Activated T-helper 1 cell treated with Interleukin-2 at 50 U/mL for 16 hours (primary cell): ENCODE results near the gene RFTN1.

ENCODE experiments used
- DNase-seq: peaks from one replicate; pipeline ENCODE4 v3.0.0-alpha.2; 2020; ENCODE audit warnings: low read depth

RFTN1 gene

GRCh38 chr3:16486201-16486600, 27.3 kb downstream of the RFTN1 start:
- DNase-seq, result no peak

DNA sequence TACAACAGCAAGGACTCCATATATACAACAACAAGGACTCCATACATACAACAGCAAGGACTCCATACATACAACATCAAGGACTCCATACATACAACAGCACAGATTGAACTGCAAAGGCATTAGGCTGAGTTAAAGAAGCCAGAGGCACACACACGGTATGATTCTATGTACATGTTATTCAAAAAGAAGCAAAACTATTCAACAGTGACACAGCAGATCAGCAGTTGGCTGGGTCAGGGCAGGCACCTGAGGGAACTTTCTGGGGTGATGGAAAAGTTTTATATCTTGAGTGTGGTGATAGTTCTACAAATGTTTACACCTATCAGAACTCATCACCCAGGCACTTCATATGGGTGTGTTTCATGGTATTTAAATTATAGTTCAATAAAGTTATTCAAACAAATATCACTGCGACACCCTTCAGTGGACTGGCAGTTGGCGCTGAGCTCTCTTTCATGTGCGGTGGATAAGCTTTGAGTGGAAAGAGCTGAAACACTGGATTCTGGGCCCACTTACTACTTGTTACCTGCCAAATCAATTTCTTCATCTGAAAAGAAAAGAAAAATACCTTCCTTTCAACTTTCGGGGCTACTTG, 28.0 kb downstream of the RFTN1 start:
- no peak for DNase-seq

- no peak for DNase-seq
These were observed 28.5 kb downstream of the RFTN1 start for GRCh38 chr3:16484984-16485383.

DNA sequence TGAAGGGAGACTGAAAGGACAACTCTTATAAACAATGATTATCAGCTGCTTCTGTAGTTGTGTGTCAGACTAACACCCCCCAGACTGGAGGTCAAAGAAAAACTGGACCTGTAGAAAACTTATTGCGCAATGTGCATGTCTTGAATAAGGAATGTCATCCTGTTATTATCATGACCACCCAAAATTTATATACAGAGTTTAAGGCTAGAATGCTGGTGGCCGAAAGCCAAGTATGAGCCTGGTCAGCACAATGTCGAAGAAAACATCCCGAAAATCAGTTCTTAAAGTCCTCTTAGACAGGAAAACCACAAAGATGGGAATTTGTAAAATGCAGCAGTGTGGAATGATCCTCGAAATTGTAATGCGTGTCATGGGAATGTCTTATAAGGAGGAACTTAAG, 29.3 kb downstream of the RFTN1 start:
- DNase-seq, result no peak

- no peak for DNase-seq
These were observed 30.5 kb downstream of the RFTN1 start for GRCh38 chr3:16482770-16483531.

GRCh38 chr3:16482194-16482769, 31.2 kb downstream of the RFTN1 start:
- DNase-seq, result no peak

DNA sequence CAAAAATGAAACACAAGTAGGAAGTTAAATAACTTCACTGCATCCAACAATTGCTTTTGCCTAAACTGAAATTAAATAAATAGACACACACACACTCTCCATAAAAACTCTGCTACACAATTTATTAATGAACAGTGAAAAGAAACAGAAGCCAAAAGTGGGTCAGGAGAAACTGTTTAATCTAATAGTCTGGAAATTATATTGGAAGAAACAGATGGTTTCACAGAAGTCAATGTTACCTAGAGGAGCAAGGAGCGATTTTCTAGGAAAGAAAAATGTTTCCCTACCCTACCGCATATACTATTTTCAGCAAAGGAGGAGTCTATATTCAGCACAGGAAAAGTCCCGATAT, 32.0 kb downstream of the RFTN1 start:
- DNase-seq, result no peak

GRCh38 chr3:16480861-16481545, 32.5 kb downstream of the RFTN1 start:
- DNase-seq, result no peak

- DNase-seq, result no peak
These were observed 35.0 kb downstream of the RFTN1 start for GRCh38 chr3:16478516-16478915.

DNA sequence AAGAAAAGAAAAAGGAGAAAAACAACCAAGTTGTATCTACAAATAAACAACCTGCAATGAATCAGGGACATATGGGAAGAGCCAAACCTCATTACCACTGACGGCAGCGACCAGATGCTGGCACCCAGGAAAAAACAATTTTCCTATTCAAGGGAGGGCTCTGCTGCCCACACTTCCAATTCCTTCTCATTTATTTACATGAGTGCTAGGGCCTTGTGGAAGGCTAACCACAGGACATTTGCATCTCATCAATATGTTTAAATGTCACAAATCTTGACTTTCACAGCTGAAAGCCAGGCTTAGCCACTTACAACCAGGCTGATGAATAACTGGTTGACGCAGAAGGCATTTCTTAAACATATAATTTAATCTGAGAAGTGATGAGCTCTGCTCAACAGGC, 36.0 kb downstream of the RFTN1 start:
- no peak for DNase-seq

DNA sequence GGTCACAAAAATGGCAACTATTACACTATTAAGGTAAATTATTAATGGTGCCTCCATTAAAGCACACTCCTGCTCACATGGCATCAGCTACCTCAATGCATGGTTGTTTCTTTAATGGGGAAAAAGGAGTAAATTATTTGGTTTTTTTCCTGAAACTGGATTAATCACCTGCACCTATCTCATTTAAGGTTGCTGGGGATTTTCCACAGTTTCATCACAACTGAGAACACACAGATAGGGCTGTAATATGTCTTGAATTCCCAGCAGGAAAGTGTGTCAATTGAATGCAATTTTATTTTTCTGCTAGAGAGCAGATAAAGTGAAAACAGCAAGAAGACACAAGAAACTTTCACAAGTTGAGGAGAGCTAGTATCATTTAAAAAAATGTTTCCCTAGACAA, 36.4 kb downstream of the RFTN1 start:
- DNase-seq, result no peak

- DNase-seq, result no peak
These were observed 36.9 kb downstream of the RFTN1 start for GRCh38 chr3:16476636-16477035.

GRCh38 chr3:16475766-16476165, 37.7 kb downstream of the RFTN1 start:
- no peak for DNase-seq

- no peak for DNase-seq
These were observed 38.6 kb downstream of the RFTN1 start for GRCh38 chr3:16474920-16475319.

DNA sequence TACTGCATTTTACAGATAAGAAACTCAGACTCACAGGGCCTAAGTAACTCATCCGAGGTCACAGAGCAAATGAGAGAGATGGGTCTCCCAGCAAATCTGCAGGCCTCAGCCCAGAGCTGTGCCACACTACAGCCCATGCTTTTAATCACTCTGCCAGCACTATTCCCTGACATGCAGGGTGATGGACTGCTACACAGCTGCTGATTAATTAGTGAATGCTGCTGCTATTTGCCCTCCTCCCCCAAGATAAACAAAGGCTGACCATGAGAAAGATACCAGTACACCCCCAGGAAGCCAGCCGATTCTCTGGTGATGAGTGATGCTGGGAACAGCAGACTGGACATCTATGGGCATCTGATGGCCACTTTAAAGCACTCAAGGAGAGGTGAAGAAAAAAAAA, 39.3 kb downstream of the RFTN1 start:
- no peak for DNase-seq

- no peak for DNase-seq
These were observed 40.9 kb downstream of the RFTN1 start for GRCh38 chr3:16472593-16472992.

GRCh38 chr3:16471897-16472296, 41.6 kb downstream of the RFTN1 start:
- no peak for DNase-seq

- no peak for DNase-seq
These were observed 42.9 kb downstream of the RFTN1 start for GRCh38 chr3:16470590-16470989.

DNA sequence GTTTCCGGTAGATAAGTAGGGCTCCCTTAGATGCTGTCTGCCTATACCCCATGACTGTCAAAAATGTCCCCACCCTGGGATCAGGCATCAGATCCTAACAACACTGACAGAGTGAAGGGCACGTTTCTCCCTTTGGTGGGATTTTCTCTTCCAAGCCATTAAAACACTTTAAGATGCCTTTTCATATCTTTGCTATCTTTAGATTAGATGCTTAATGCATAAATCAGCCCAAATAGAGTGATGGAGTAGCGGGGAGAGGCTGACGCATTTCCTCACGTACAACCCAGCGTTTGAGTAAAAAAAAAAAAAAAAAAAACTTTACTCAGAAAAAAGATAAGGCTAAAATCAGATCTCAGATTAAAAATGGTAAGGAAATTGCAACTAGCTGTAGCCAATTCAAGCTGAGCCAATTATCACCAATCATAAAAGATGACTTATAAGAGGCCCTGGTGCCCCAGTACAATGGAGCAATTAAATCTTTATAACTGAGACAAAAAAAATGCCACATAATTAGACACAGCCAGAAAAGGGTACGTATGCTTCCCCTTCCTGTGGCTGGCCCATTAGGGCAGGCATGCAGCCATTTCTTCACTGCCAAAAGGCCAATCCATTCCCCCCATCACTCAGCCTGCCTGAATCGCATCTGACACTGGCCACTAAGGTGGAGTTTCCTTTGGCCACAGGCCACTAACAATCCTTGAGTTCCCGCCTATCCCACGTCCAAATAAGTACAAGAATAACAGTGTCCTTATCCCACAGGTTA, 45.0 kb downstream of the RFTN1 start:
- no peak for DNase-seq

- DNase-seq, result no peak
These were observed 45.5 kb downstream of the RFTN1 start for GRCh38 chr3:16468002-16468335.

DNA sequence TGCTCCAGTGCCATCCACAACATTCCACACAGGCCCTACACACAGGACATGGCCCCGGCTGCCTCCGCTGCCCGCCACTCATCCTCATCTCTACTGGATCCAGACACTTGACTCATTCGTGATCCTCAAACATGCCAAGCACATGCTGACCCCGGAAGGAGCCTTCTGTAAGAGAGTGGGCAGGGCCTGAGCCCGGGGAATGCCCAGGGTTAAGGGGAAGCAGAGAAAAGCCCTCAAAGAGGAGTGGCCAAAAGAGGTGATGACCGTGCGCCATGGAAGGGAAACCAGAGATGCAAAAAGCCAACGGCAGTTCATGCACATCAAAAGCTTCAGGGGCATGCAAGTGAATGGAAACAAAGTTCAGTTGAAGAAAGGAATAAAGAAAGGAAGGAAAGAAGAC, 46.1 kb downstream of the RFTN1 start:
- no peak for DNase-seq

- DNase-seq, result no peak
These were observed 46.7 kb downstream of the RFTN1 start for GRCh38 chr3:16466822-16467221.
